Suprapubic skin (tissue), 3 donors: ENCODE measurements around the gene ELOB.

ENCODE experiments used
- POLR2AphosphoS5 ChIP-seq, 3 donors: sonication (generic); formaldehyde crosslinking; IDR thresholded peaks; one replicate each; pipeline ENCODE4 v1.6.1; 2017; ENCODE audit warnings: antibody characterized with exemption in 3 of 3
- TF ChIP-seq, protein P1 (sequence below), 2 donors: fragments of 200-600 bp in 1 of 2; fragments of 450-650 bp in 1 of 2; sonication (generic) in 1 of 2; IDR thresholded peaks; one replicate each; pipeline ENCODE4 v1.5.1; 2016 to 2019; ENCODE audit warnings: antibody characterized with exemption in 2 of 2, mild to moderate bottlenecking in 1 of 2, moderate library complexity in 1 of 2

DNA sequence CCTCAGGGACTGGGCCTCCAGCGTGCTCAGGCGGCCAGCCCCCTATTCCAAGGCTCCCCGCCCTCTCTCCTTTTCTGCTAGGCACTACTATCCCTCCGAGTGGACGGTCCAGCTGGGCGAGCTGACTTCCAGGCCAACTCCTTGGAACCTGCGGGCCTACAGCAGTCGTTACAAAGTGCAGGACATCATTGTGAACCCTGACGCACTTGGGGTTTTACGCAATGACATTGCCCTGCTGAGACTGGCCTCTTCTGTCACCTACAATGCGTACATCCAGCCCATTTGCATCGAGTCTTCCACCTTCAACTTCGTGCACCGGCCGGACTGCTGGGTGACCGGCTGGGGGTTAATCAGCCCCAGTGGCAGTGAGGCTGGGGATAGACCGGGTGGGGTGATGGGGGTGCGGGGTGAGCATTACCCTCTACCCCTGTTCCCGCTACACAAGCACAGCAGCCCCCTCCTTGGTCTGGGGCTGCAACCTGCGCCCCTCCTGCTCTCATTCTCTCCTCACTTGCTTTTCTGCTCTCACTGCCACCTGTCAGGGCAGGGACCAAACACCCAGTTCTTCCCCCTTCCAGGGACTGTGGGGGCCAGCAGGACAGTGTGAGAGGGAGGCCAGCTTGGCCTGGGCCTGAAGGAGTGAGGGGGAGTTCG, 22.3 kb upstream of the ELOB start:
- TF ChIP-seq, protein P1, sequence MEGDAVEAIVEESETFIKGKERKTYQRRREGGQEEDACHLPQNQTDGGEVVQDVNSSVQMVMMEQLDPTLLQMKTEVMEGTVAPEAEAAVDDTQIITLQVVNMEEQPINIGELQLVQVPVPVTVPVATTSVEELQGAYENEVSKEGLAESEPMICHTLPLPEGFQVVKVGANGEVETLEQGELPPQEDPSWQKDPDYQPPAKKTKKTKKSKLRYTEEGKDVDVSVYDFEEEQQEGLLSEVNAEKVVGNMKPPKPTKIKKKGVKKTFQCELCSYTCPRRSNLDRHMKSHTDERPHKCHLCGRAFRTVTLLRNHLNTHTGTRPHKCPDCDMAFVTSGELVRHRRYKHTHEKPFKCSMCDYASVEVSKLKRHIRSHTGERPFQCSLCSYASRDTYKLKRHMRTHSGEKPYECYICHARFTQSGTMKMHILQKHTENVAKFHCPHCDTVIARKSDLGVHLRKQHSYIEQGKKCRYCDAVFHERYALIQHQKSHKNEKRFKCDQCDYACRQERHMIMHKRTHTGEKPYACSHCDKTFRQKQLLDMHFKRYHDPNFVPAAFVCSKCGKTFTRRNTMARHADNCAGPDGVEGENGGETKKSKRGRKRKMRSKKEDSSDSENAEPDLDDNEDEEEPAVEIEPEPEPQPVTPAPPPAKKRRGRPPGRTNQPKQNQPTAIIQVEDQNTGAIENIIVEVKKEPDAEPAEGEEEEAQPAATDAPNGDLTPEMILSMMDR (IDR thresholded peaks at IDR 0.05) = no peak
- TF ChIP-seq POLR2AphosphoS5 (IDR thresholded peaks at IDR 0.05) = no peak
